Fibroblast of lung (primary cell): ENCODE data around the gene ATOH8. TPM values are rescaled to one million over a fixed set of nuclear protein-coding genes. Genes with fewer than 3 reads are reported as not detected.

Source experiments
- DNase-seq, 2 donors: peaks; one replicate each; pipeline versions ENCODE4 v3.0.0 to v3.0.0-alpha.2; 2010; ENCODE audit warnings: low read depth in 2 of 2
- H2AFZ ChIP-seq: 2 replicates; pipeline ENCODE4 v1.5.1; 2012; ENCODE audit warnings: low read length, control low read depth, inconsistent platforms
- H3K27ac ChIP-seq: 2 replicates; pipeline ENCODE4 v1.5.1; 2011; ENCODE audit warnings: low read length, control low read depth; ENCODE audit not compliant: insufficient read depth
- H3K27me3 ChIP-seq: 2 replicates; pipeline ENCODE4 v1.5.1; 2011; ENCODE audit warnings: mild to moderate bottlenecking, low read length; ENCODE audit not compliant: control insufficient read depth, insufficient read depth
- H3K36me3 ChIP-seq: 2 replicates; pipeline ENCODE4 v1.5.1; 2011; ENCODE audit warnings: low read length; ENCODE audit not compliant: control insufficient read depth, insufficient read depth
- H3K4me1 ChIP-seq: 2 replicates; pipeline ENCODE4 v1.5.1; 2011; ENCODE audit warnings: low read length; ENCODE audit not compliant: control insufficient read depth, insufficient read depth; ENCODE audit errors: extremely low read depth
- H3K4me2 ChIP-seq: 2 replicates; pipeline ENCODE4 v1.5.1; 2011; ENCODE audit warnings: low read length, control low read depth; ENCODE audit not compliant: insufficient read depth; ENCODE audit errors: extremely low read depth
- H3K4me3 ChIP-seq, 4 experiments: fragments of 200-600 bp in 1 of 4; sonication (generic) in 1 of 4; replicated peaks in 1 of 4; 2 replicates each; pipeline ENCODE4 v1.5.1; 2011 to 2016; ENCODE audit warnings: low read length in 4 of 4, low read depth in 3 of 4, mild to moderate bottlenecking in 3 of 4, control low read depth in 2 of 4, inconsistent platforms in 1 of 4, mixed read lengths in 1 of 4; ENCODE audit not compliant: insufficient read depth in 1 of 4; ENCODE audit errors: control extremely low read depth in 1 of 4
- H3K79me2 ChIP-seq: 2 replicates; pipeline ENCODE4 v1.5.1; 2012; ENCODE audit warnings: mild to moderate bottlenecking, low read length, inconsistent platforms; ENCODE audit not compliant: control insufficient read depth, insufficient read depth
- H3K9ac ChIP-seq: 2 replicates; pipeline ENCODE4 v1.5.1; 2011; ENCODE audit warnings: mild to moderate bottlenecking, low read length, control low read depth; ENCODE audit not compliant: insufficient read depth
- H3K9me3 ChIP-seq: 2 replicates; pipeline ENCODE4 v1.5.1; 2012; ENCODE audit warnings: low read depth, low read length; ENCODE audit not compliant: control insufficient read depth, insufficient read depth
- H4K20me1 ChIP-seq: 2 replicates; pipeline ENCODE4 v1.5.1; 2011; ENCODE audit warnings: low read length; ENCODE audit not compliant: control insufficient read depth, insufficient read depth; ENCODE audit errors: extremely low read depth
- CTCF ChIP-seq, 2 donors: IDR thresholded peaks in 1 of 2; conservative IDR thresholded peaks in 1 of 2; 1 replicate in 1 of 2; 2 replicates in 1 of 2; pipeline ENCODE4 v1.5.1; 2011 to 2012; ENCODE audit warnings: low read length in 2 of 2, control low read depth in 1 of 2, inconsistent platforms in 1 of 2, low read depth in 1 of 2, mild to moderate bottlenecking in 1 of 2
- EZH2 ChIP-seq: IDR thresholded peaks from 2 replicates; pipeline ENCODE4 v1.5.1; 2012; ENCODE audit warnings: low read length, control low read depth, mild to moderate bottlenecking; ENCODE audit errors: missing control alignments
- polyA plus RNA-seq, 2 donors: library from polyadenylated mRNA; depleted of rRNA in 1 of 2; stranded (reverse) in 1 of 2; unstranded in 1 of 2; fragments of >200 nt; gene quantifications; 2 replicates each; pipeline ENCODE4 v1.2.1, GENCODE V29; 2011 to 2012; ENCODE audit warnings: missing spikeins in 1 of 2
- total RNA-seq: library from RNA; depleted of rRNA; stranded (reverse); fragments of >200 nt; gene quantifications from 2 replicates; pipeline ENCODE4 v1.2.1, GENCODE V29; 2014

Gene ATOH8
- total and polyA plus RNA-seq, 2 donors (not counting 1 experiment from before 2014, with no cell fraction given) = 5.6 to 19.2 TPM

DNA sequence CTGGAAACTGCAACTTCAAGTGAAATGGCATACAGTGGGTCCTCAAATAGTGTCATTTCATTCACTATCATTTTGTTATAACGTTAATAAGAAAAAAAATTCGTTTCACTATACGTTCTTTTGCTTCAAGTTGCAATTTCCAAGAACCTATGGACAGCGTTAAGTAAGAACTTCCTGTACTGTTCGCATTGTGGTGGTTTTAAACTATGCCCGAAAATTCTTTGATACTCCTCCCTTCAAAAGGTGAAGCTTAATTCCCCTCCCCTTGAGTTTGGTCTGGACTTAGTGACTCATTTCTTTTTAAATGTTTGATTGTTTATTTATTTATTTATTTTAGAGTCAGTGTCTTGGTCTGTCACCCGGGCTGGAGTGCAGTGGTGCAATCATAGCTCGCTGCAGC, 39.0 kb upstream of the ATOH8 start:
- H3K4me2 ChIP-seq = no peak overlapping the region
- no peak overlapping the region for H2AFZ ChIP-seq
- no peaks in the 10 kb centered on the region for H3K36me3 ChIP-seq
- no peak for DNase-seq
- H3K9me3 ChIP-seq = no peaks in the 10 kb centered on the region
- TF ChIP-seq CTCF (conservative IDR thresholded peaks at IDR 0.05 in 1 of 2, IDR thresholded peaks at IDR 0.05 in 1 of 2; ENCODE audit: low read depth in 1 of 2, low read length in 2 of 2) (no peak), EZH2 (no peak)
- H3K4me1 ChIP-seq = peaks cover 7% of the 10 kb centered on the region
- H3K27ac ChIP-seq = no peak overlapping the region
- no peak overlapping the region for H3K9ac ChIP-seq
- no peaks in the 10 kb centered on the region for H3K27me3 ChIP-seq
- no peak overlapping the region for H3K4me3 ChIP-seq
- H3K79me2 ChIP-seq = no peaks in the 10 kb centered on the region
- no peaks in the 10 kb centered on the region for H4K20me1 ChIP-seq

DNA sequence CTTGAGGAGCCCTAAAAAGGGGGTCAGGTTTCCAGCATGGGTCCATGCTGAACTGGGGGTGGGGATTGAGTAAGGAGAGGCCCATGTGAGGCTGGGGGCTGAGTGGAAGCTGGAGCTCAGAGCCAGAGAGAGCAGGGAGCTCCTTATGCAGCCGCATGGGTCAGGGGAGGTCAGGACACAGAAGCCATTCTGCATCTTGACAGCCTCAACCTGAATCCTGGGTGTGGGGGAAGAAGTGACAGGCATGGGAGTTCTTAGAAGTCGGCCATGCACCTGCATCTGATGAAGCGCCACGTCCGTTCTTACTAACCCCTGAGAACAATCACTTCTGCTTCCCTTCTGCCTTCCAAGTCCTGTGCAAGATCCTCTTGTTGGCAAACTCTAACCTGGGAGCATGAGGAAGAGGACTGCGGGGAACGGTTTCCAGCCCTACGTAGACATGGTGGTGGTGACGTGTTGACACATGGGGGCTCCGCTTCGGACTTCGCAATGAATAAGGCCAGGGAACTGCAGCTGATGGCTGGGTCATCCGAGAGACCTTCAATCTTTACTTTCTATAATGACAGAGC, 37.4 kb upstream of the ATOH8 start:
- TF ChIP-seq EZH2 (no peak), CTCF (conservative IDR thresholded peaks at IDR 0.05 in 1 of 2, IDR thresholded peaks at IDR 0.05 in 1 of 2; ENCODE audit: low read depth in 1 of 2, low read length in 2 of 2) (no peak)
- no peak overlapping the region for H3K4me3 ChIP-seq
- H3K4me1 ChIP-seq = peaks cover 2% of the 10 kb centered on the region
- H4K20me1 ChIP-seq = no peaks in the 10 kb centered on the region
- no peak for DNase-seq
- H3K9ac ChIP-seq = no peak overlapping the region
- no peaks in the 10 kb centered on the region for H3K36me3 ChIP-seq
- H3K4me2 ChIP-seq = no peak overlapping the region
- no peaks in the 10 kb centered on the region for H3K27me3 ChIP-seq
- H3K79me2 ChIP-seq = no peaks in the 10 kb centered on the region
- no peak overlapping the region for H2AFZ ChIP-seq
- no peak overlapping the region for H3K27ac ChIP-seq
- H3K9me3 ChIP-seq = no peaks in the 10 kb centered on the region

DNA sequence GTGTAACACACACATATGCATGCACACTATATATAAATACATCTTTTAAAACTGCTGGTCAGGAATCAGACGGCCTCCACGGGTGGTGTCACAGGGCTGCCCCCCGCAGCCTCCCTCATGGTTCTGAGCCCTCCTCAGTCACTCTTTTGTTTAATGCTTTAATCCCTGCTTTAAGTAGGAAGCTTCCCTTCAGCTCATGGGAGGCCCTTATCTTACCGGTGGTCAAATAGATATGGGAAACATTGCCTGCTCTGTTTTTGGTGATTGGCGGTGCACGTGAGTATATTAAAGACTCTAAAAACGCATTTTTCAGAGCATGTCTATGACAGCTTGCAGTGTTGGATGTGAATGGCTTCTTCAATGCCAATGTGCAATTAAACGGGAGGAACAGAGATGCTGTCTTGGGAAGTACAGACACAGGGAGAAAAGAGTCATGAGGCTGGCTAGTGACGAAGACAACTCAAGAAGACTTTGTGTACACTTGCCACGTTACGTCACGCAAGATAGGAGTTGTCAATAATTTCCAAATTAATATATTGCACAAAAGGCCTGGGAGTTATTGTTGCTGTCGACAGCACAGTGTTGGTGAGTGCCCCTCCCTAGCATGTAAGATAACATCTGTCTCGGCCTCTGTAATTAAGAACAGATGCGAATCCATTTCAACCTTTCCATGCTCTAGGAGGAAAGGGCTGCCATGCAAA, 36.3 kb upstream of the ATOH8 start:
- Histone ChIP-seq H3K27ac (no peak overlapping the region), H3K79me2 (no peaks in the 10 kb centered on the region), H3K4me2 (no peak overlapping the region)

More for the DNA sequence above, 36.3 kb upstream of the ATOH8 start:
- no peak overlapping the region for H2AFZ ChIP-seq
- H4K20me1 ChIP-seq = no peaks in the 10 kb centered on the region
- no peak overlapping the region for H3K4me3 ChIP-seq
- no peaks in the 10 kb centered on the region for H3K4me1 ChIP-seq
- peak; percentile 43 to 50 for DNase-seq
- no peaks in the 10 kb centered on the region for H3K36me3 ChIP-seq
- no peaks in the 10 kb centered on the region for H3K27me3 ChIP-seq
- H3K9ac ChIP-seq = no peak overlapping the region
- no peaks in the 10 kb centered on the region for H3K9me3 ChIP-seq
- TF ChIP-seq CTCF (conservative IDR thresholded peaks at IDR 0.05 in 1 of 2, IDR thresholded peaks at IDR 0.05 in 1 of 2; ENCODE audit: low read depth in 1 of 2, low read length in 2 of 2) = no peak
- no peak for TF ChIP-seq EZH2
